ENCODE data around the gene RASGEF1B. TPM values are rescaled to one million over a fixed set of nuclear protein-coding genes. Genes with fewer than 3 reads are reported as not detected.

Gene RASGEF1B
- 2.4 TPM for total RNA-seq
- long read RNA-seq, partial matches to known transcripts: 0 of 2 reads
- long read RNA-seq, other reads (novel, unspliced or antisense): 2 of 2 reads

DNA sequence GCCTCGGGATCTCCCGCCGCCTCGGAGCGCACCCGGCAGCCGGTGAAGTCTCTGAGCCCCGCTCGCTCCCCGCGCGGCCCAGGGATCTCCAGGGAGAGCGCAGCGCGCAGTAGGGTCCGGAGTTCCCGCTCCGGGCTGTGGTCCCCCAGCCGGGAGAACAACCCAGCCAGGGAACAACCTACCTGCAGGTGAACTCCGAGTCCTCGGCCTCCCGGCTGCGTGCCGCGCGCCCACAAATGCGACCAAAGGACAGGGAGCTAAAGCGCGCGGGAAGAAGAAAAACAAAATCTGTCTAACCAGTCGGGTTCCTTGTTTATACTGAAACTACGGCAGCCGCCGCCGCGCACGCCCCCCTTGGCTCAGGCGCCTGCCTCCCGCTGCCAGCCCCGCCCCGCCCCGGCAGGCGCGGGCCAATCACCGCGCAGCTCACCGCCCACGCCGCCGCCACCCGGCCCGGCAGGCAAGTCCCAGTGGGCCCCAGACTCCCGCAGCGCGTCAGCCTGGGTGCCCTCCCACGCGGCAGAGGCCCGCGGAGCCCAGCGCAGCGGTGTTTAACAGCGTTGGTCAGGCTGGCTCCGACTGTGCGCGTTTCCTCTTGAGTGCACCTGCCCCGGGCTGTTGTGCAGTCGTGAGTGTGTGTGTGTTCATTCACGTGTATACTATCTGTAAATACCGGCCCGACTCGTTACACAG lies at the start of gene RASGEF1B:
RASGEF1B (minus strand) TSS at position 320 of the 693 bp plus-strand sequence. CDS start 12,399 bp downstream, outside the sequence.
- DNase-seq (ENCODE audit: low spot score): peak; percentile 93
- intact Hi-C loops (cut with DNase I): loop anchor here (5.0 to 10.0 kb wide), 5 partner anchors 96 to 813 kb away; no protein-coding TSS in a partner anchor

DNA sequence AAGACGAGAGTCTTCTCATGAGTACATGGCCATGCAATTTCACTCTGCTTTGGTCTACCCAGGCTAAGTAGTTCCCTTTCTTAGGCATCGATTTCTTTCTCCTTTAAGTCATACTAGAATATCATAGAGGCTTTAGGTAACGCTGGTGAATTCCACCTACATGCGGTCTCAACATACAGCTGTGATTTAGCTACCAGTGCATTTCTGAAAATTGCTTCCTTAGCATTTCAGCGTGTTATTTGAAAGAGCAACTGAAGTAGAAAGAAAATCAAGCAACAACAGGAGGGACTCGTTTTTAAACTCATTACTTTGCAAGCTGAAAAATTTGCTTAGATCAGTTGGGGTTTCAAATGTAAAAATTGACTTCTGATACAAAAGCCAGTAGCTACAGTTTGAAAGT lies 48.1 kb upstream of the RASGEF1B start:
- DNase-seq (ENCODE audit: low spot score): no peak
- intact Hi-C loops (cut with DNase I): no loop called here

DNA sequence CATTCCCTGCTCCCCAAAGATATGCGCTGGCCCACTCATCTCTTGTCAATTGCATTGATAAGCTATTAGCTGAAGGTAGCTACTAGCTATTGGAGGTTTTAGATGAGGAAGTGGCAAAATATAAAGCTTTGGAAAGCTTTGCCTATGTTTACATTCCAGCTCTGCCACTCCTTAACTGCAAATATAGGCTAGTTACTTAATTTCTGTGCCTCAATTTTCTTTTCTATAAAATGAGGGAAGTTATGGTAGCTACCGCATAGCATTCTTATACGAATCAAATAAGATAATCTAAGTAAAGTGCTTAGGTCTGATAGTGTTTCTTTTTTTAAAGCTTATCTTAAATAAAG lies 47.7 kb upstream of the RASGEF1B start:
- DNase-seq (ENCODE audit: low spot score): no peak
- intact Hi-C loops (cut with DNase I): no loop called here

DNA sequence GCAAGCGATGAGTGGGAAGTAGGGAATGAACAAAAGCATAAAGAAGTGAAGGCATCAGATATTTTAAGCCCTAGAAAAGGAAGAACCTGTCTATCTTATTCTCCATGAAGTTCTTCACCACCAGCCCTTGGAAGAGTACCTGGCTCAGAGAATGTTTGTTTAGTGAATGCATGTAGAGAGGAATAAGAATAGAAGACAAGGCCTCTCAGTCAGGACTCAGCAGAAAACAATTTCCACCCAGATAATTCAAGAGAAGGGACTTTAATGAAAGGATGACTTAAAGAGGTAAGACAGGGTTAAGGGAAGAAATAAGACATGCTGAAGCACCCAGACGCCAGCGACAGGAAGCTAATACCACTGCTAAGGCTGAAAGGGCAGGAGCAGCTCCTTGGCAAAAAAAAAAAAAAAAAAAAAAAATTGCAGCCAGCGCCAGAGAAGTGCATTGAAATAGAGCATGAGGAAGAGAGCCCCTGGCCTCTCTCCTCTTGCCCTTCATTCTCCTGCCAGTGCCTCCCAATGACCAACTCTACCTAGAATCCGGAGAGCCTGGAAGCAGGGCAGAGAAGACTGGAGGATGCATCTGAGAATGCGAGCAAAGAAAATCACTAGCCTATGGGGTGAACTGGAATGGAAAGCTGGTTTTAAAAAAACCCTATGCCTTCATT lies 47.2 kb upstream of the RASGEF1B start:
- intact Hi-C loops (cut with DNase I): no loop called here
- DNase-seq (ENCODE audit: low spot score): no peak

DNA sequence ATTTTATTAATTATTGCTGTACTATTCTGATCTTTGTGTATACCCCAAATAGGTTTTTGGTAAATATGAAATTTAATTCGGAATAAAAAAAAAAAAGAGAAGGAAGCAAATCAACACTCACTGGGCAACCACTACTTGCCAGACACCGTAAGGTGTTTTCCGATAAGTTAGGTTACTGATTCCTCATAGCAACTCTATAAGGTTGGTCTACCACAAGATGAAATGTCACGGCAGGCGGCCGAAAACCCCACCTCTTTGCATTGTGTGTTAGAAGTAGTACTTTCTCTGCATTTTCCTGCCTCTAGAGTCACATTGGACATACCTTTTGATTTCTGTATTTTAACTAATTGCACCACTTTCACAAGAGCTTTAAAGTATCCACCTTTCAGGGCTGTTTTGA lies 44.5 kb upstream of the RASGEF1B start:
- intact Hi-C loops (cut with DNase I): no loop called here
- no peak for DNase-seq (ENCODE audit: low spot score)

DNA sequence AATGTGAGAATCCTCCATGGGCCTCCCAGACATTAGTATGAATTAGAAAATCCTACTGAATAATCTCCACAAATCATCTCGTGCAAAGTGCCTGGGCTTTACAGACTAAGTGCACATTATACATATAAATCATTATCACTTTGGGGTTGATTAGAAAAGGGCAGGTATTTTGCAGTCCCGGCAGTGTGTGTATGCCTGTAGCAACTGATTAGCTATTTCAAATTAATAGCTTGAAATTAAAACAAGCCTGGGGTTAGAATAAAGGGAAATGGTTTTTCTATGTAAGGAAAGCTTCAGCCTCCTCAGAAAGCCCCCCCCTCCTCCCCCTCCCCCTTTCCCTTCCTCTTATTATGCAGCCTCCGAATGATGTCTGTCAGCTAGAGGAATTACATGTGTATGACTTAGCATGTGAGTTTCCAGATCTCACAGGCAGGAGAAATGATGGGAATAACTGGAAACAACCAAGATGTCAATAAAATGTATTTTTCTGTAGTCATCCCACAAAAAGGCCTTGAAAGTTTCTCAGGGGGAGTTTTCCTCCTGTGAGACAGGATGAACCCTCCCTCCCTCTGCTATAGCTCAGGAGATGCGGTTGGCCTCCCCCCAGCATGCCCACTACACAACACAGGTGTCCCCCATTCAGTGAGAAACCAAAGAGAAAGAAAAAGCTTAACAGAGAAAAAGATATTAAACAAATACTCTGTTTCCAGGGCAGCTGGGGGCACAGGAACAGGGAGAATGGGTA lies 41.2 kb upstream of the RASGEF1B start:
- intact Hi-C loops (cut with DNase I): no loop called here
- DNase-seq (ENCODE audit: low spot score): no peak

DNA sequence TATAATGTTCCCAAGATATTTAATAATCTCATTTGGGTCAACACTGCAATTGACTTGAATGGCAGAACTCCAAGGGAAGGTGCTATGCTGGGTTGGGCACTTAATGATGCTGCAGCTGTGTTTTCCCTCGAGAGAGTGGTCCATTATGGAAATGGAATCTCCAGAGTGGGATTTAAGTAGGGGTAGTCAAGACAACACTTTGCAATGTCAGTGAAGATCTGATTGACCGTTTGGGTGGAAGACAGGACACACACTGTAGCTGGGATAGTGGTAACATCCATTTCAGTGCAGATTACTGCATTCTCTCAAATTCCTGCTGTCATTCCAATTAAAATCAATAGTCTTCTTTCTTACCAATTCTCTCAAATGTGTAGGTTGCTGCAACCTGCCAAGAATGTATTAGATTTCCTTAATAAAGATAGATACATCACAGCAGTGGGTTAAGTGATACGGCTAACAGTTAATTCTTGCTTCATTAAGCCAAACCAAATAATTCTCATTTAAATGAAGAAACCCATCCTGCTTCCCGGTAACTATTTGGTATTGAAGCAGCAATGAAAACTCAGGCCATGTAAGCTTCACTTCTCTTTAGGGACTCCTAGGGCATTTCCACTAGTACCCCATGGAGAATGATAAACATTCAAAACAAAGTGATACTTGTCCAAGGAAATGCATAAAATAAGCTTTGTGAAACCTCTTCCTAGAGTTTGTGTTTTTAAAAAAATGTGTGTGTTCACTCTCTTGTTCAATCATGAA lies 40.5 kb upstream of the RASGEF1B start:
- intact Hi-C loops (cut with DNase I): no loop called here

DNA sequence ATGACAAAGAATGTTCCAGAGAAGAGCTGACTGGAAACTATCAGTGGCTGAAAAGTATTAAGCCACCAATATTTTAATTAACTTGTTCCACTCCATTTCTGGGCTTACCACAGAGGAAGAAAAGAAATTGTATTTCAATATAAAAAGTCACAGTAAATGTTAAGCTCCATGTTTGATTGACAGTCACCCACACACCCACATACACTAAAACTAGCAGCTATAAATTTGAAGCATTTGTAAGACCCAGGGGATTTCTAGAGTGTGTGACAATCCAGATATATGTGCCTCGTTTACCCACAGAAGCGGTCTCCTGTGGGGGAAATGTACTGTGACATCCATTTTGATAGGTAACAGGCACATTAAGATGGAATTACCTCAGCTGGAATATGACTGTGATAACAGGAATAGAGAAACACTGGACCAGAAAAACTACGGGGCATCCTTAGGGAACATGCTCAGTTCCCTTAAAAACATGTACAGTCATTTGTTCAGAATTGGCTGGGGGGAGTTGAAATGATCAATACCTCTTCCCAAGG lies 39.0 kb upstream of the RASGEF1B start:
- intact Hi-C loops (cut with DNase I): no loop called here
- no peak for DNase-seq (ENCODE audit: low spot score)

More for the DNA sequence above, 40.5 kb upstream of the RASGEF1B start:
- no peak for DNase-seq (ENCODE audit: low spot score)

DNA sequence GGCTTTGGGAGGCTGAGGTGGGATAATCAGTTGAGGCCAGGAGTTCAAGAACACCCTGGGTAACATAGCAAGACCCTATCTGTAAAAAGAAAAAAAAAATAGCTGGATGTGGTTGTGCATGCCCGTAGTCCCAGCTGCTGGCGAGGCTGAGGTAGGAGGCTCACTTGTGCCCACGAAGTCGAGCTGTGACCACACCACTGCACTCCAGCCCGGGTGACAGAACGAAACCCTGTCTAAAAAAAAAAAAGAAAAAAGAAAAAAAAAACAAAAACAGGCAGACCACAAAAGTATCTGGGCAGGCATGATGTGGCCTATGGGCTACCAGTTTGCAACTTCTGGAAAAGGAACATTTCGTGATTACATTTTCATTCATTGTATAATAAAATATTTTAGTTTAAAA lies 38.1 kb upstream of the RASGEF1B start:
- intact Hi-C loops (cut with DNase I): no loop called here
- DNase-seq (ENCODE audit: low spot score): no peak

DNA sequence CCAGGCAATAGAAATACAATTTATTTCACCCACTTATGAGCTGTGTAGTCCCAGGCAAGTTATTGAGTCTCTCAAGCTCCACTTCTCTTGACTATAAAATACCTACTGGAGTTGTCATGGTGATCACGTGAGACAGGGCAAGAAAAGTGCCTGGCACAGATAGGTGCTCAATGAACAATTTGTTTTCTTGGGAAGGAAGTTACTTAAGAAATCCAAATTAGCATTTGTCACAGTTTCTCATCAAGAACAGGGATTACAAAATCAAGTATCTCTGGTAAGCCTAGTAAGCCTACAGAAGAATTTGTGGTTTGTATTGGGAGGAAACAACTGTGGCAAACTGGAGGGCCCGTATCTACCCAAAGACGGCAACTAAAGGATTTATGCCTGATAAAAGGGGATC lies 37.5 kb upstream of the RASGEF1B start:
- intact Hi-C loops (cut with DNase I): no loop called here
- no peak for DNase-seq (ENCODE audit: low spot score)

DNA sequence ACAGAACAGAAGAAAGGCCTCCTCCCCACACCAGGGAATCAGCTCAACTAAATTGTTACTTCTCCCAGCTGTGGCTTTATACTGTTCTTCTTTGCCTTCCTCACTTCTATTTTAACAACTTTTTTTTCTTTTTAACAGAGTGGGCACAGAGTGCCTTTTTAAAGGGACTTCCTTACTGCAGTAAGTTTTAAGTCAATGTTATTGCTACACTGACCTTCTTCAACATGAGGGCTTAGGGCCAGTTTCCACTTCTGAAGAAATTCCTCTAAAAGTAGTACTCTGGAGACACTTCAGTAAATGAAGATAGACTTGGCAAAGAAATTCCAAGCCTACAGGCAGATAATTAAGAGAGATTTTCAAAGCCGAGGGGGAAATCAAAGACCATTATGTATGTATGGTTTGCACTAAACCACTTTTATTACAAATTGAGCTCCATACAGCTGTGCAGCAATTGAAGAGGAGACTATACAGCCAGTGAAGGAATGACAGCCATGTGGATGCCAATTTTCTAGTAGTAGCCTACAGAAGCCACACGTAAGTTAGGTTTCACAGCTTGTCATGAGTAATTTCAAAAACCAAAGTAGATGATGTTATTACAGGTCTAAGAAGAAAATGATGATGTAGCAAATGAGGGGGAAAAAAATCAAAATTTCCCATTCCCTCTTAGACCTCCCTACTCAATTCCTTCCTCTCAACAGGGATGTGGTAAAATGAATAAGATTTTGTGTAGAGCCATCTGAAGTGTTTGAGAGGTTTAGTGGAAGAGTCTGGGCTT lies 36.9 kb upstream of the RASGEF1B start:
- intact Hi-C loops (cut with DNase I): no loop called here
- DNase-seq (ENCODE audit: low spot score): no peak

DNA sequence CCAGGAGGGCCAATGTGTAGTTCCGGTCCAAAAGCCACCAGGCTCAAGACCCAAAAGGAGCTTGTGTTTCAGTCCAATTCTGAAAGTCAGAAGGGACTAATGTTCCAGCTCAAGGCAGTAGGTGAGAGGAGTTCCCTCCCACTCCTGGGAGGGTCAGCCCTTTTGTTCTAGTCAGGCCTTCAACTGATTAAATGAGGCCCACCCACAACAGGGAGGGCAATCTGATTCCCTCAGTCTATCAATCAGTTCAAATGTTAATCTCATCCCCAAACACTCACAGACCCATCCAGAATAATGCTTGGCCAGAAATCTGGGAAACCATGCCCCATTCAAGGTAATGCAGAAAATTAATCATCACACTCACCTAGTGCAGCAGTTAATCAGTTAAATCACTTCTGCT lies 35.8 kb upstream of the RASGEF1B start:
- intact Hi-C loops (cut with DNase I): no loop called here
- DNase-seq (ENCODE audit: low spot score): no peak

DNA sequence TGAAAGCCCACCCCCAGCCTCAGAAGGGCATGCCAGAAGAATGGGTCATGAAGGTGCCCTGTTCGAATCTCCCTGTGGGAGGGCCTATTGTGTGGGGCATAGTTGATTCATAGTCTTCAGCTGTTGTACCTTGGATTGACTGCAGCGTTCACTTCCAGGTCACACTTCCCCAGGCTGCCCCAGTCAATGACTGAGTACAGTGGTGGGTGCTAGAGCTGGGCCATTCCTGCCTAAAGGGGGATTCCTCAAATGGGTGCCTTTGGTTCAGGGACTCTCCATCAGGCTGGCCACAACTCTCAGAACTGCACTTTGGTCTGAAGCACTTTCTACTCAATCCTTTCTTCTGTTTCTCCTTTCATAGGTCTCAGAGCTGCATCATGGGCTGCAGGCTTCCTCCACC lies 35.0 kb upstream of the RASGEF1B start:
- intact Hi-C loops (cut with DNase I): no loop called here
- no peak for DNase-seq (ENCODE audit: low spot score)

DNA sequence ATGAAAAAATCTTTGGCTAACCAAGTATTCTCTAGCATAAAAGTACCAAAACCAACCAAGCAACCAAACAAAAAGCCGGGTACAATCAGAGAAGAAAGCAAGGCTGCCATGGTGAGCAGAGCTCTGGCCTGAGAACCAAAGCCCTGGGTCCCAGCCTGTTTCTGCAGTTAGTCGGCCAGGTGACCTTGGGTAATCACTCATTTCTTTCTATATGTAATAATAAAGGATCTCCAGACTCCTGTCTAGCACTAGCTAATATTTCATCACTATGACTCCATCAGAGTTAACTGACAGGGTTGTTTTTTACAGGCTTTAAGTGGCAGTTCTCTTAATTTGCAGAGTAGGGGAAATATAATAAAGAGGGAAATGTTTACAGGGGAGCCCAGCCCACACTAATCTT lies 34.0 kb upstream of the RASGEF1B start:
- intact Hi-C loops (cut with DNase I): no loop called here
- no peak for DNase-seq (ENCODE audit: low spot score)

DNA sequence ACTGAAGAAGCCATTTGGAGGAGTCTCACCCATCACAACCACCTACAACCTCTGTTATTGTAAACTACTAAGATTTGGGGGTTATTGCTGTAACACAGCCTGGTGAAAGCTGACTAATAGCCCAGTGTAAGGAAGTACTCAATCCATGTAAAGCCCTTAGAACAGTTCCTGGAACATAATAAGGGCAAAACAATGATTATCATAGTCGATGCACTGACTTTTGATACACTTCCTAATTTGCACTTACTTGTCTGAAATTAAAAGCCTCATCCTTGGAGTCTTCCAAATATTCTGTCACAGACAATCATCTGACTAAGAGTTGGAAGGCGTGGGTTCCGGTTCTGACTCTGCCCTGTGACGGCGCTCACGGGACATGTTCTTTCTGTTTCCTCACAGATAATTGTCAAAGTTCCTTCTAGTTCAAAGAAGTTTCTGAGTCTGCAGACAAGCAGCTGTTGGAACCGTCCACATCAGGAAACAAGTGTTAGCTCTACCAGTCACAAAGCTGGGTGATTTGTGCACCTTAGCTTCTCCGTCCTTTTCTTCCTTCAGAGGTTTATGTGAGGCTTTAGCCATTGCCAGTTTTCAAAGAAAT lies 33.4 kb upstream of the RASGEF1B start:
- peak; percentile 82 for DNase-seq (ENCODE audit: low spot score)
- intact Hi-C loops (cut with DNase I): no loop called here

DNA sequence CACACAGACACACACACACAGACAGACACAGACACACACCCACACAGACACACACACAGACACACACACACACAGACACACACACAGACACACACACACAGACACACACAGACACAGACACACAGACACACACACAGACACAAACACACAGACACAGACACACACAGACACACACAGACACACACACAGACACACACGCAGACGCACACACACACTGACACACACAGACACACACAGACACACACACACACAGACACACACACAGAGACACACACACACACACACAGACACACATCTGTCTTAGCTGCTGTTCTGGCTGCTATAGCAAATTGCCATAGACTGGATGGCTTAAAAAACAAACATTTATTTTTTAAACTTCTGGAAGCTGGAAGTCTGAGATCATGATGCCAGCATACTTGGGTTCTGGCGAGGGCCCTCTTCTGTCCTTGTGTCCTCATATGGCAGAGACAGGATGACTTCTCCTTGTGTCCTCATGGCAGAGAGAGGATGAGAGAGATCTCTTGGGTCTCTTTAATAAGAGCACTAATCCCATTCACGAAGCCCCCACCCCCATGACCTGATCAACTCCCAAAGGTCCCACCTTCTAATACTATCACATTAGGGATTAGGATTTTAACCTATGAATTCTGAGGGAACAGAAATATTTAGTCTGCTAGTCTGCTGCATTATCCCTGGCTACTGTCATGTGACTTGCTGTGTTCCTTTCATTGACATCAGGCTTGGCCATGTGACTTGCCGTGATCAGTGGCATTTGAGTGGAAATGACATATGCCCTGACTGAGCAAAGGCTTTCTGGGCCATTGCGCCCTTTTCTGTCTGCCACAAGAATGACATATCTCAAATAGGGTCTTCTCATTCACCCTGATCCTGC lies 32.7 kb upstream of the RASGEF1B start:
- DNase-seq (ENCODE audit: low spot score): no peak
- intact Hi-C loops (cut with DNase I): no loop called here

DNA sequence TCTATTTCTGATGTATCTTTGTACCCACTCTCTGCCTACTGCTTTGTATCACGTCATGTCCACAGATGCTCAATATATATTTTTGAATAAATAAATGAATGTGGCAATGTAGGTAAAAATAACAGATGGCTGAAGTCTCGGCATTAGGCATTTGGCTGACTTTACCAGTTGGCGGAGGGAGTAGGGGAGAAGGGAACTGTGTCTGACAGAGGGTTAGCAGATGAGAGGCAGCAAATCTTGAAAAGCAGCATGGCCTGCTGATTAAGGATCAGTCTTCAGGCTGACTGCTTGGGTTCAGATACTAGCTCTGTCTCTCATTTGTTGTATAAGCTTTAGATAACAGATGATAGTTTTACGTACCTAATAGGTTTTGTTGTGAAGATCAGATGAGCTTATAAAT lies 31.9 kb upstream of the RASGEF1B start:
- no peak for DNase-seq (ENCODE audit: low spot score)
- intact Hi-C loops (cut with DNase I): no loop called here

DNA sequence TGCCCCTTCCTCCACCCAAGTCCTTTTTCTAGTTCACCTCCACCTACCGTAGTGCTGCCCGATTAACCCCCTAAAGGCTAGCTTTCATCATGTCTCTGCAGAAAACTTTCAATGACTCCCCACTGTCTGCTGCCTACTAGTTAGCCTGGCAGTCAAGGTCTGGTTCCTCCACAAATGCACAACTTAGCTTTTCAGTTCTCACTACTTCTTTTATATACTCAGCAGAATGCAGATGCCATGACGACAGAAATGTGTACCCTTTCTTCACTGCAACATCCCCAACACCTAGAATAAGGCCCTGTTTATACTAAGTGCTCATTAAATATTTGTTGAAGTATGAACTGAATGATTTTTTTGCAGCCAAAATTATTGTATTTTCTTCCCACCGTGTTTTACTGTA lies 30.9 kb upstream of the RASGEF1B start:
- intact Hi-C loops (cut with DNase I): no loop called here
- DNase-seq (ENCODE audit: low spot score): no peak

Measured in cardiac septum (tissue), 1 donor.